ENCODE data around the gene XXYLT1.
A peak's percentile ranks its signal among the peaks of the same experiment; 100 is the strongest.
"Not testable (repeated sequence)": the region's sequence is repeated elsewhere in the genome, so short reads cannot be mapped to it uniquely, and the experiment has no call there.

Gene XXYLT1

DNA sequence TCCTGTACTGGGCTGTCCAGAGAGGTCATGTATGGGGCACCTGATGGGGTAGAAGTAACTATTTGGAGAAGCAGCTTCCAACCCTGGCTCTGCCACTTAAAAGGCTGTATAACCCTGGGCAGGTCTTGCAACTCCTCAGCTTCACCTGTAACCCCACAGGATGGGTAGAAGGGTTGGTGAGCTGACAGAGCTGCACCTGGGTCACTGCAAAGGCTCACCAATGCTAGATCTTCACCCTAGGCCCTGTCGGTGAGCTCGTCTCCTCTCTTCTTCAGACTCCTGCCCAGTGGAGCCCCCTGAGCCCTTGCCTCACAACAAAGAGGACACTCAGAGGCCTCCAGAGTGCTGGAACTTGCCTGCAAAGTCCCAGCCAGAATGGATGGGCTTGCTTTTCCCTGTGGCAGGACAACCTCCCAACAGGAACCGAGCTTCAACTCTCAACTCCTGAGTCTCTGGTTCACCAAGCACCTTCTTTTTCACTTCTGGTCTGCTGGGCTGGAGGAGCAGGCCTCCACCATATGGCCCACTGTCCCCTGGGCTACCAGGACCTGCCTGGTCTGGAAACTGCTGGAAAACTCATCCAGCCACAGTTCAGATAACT lies 45.9 kb downstream of the XXYLT1 start:
- DNase-seq = no peak

GRCh38 chr3:195224156-195224979 lies 46.6 kb downstream of the XXYLT1 start:
- DNase-seq = no peak

DNA sequence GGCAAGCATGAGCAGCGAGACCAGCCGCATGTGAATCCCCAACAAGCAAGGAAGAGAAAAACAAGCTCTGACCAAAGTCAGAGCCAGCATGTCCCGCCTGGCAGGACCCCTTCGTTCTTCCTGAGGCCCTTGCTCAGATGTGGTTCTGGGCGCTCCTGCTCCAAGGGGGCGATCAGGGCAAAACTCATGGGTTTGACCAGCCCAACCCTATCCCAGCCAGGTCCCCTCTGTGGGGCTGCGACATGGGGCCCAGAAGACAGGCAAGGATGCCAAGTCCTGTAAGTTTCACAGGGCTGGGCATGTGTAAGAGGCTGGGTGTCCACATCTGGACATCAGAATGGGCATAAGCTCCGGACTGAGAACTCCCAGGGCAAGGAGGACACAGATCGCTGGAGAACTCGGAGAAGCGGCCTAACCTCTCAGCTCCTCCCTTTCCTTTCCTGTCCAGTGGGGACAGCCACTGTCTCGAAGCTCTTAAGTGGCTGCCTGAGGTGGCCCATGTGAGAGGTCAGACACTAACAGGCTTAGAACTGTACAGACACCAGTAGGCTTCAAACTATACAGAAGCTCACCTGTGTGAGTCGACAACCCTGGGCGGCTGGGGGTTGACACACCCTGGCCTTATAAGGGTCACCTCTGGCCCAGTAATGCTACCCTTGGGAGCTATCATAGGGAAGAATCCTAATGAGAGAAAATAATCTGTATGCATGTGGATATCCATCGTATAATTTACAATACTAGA lies 48.9 kb downstream of the XXYLT1 start:
- no peak for DNase-seq

DNA sequence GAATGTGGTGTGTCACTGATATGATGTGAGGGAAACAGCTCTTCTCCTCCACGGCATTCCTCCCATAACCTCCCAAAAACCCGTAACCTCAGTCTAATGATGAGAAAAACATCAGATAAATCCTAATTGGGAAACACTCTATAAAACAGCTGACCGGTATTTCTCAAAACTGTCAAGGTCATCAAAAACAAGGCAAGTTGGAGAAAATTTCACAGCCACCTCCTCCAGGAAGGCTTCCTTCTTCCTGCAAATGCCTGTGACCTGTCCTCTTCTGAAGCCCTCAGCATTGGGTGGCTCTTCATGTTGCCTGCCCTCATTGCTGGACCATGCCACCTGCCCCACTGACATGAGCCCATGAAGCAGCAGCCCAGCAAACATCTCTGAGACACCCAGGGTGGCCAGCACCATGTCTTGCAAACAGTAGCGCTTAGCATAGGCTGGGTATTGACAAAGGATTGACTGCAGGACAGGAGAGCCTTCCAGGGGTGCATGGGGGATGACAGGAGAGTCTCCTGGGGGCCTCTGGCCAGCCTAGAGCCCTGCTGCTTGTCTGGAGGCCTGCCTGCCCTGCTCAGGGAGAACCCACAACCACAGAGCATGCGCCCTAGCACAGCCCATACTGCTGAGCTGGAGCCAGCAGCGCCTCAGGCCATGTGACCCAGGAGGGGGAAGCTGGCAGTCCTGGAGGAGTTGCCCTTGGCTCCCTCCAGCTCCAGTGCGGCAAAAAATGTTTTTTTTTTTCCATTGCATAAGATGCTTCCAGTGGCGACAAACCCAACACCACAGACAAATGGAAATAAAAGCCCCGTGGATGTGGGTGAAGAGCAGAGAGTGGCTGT lies 49.7 kb downstream of the XXYLT1 start:
- DNase-seq = peak; percentile 76

DNA sequence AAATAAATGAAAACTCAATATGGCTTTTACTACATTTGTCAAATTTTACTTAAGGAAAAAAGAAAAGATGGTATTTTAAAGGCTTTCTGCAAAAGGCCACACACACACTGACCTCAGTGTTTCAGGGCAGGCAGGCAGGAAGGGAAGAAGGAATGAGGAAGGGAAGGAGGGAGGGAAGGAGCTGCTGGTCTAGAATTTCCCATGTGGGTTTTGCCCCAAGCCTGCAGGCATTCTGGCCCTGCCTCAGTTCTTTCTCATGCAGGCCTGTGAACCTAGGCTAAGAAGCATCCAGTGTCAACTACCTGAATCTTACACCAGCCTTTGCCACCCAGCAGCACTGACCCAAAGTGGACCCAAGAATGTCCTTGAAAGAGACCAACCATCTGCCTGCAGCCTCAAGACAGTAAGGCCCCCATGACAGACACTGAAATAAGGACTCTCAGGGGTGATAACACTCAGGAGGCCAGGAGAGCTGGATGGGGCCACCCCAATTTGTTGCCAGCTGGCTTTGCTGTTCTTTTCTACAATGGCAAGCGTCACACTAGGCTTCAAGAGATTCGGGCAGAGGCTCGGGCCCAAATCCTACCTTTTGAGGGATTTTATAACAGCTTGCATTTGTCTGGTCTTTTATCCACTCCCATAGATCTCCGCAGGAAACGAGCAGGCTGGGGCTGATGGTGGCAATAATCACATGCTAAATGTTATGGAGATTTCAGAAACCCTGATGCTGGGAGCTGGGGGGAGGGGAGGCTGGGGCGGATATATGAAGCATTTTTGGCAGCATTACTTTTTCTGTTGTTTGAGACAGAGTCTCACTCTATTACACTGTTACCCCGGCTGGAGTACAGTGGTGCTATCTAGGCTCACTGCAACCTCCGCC lies 51.4 kb downstream of the XXYLT1 start:
- DNase-seq = peak; percentile 12

DNA sequence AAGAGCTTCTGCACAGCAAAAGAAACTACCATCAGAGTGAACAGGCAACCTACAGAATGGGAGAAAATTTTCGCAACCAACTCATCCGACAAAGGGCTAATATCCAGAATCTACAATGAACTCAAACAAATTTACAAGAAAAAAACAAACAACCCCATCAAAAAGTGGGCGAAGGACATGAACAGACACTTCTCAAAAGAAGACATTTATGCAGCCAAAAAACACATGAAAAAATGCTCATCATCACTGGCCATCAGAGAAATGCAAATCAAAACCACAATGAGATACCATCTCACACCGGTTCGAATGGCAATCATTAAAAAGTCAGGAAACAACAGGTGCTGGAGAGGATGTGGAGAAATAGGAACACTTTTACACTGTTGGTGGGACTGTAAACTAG lies 52.6 kb downstream of the XXYLT1 start:
- DNase-seq = not testable (repeated sequence)

DNA sequence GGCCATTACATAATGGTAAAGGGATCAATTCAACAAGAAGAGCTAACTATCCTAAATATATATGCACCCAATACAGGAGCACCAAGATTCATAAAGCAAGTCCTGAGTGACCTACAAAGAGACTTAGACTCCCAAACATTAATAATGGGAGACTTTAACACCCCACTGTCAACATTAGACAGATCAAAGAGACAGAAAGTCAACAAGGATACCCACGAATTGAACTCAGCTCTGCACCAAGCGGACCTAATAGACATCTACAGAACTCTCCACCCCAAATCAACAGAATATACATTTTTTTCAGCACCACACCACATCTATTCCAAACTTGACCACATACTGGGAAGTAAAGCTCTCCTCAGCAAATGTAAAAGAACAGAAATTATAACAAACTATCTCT lies 55.4 kb downstream of the XXYLT1 start:
- DNase-seq = not testable (repeated sequence)

- no peak for DNase-seq
These were observed 56.6 kb downstream of the XXYLT1 start for GRCh38 chr3:195214381-195214780.

GRCh38 chr3:195213639-195214315 lies 57.2 kb downstream of the XXYLT1 start:
- no peak for DNase-seq

- DNase-seq = no peak
These were observed 58.1 kb downstream of the XXYLT1 start for GRCh38 chr3:195212749-195213375.

- DNase-seq = no peak
These were observed 58.8 kb downstream of the XXYLT1 start for GRCh38 chr3:195212033-195212748.

GRCh38 chr3:195210266-195210973 lies 60.5 kb downstream of the XXYLT1 start:
- DNase-seq = peak; percentile 83

GRCh38 chr3:195209847-195210265 lies 61.1 kb downstream of the XXYLT1 start:
- DNase-seq = peak; percentile 83

GRCh38 chr3:195209083-195209846 lies 61.7 kb downstream of the XXYLT1 start:
- no peak for DNase-seq

GRCh38 chr3:195208631-195209030 lies 62.3 kb downstream of the XXYLT1 start:
- DNase-seq = no peak

DNA sequence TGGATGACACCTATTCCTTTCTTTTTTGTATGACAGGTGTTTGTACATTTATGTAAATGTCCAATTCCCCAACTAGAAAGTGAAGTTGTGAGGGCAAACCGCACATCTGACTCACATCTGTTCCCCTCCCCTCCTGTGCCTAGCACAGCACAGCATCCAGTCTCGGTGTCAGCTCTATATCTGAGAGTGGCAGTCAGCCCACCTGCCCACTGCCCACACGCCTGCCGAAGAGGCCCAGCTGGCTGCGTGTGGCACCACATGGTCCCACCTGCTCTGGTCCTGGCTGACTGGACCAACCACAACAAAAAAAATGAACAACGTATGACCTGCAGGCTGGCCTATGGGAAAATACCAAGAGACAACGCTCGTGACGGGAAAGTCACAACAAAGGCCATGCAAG lies 62.8 kb downstream of the XXYLT1 start:
- no peak for DNase-seq

GRCh38 chr3:195207731-195208130 lies 63.2 kb downstream of the XXYLT1 start:
- no peak for DNase-seq

DNA sequence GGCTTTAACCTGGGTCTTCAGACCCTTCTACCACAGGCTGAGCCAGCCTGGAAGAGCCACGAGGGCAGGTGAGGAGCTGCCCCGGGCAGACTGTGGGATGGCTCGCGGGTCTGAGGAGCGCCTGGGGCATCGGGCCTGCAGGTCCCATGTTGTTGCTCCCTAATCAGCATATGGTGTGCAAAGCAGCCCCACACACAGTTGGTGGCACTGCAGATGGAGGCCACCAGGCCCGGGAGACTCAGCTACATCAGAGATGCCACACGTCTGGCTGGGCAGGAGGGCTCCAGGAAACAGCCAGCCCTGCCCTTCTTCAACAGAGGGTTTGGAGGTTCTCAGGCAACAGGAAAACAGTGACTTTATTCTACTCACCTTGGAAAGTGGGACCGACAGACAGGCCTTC lies 63.9 kb downstream of the XXYLT1 start:
- DNase-seq = no peak
